ENCODE measurements around the gene PIEZO1.

Gene PIEZO1

GRCh38 chr16:88705801-88706228, 79.2 kb downstream of the PIEZO1 start:
- no peak for DNase-seq (ENCODE audit: low read depth)

- DNase-seq (ENCODE audit: low read depth) = no peak
Observed at GRCh38 chr16:88705076-88705684, 79.8 kb downstream of the PIEZO1 start.

GRCh38 chr16:88703486-88704309, 81.3 kb downstream of the PIEZO1 start:
- DNase-seq (ENCODE audit: low read depth) = peak; percentile 75

- DNase-seq (ENCODE audit: low read depth) = no peak
Observed at GRCh38 chr16:88702371-88703210, 82.4 kb downstream of the PIEZO1 start.

GRCh38 chr16:88701581-88702370, 83.2 kb downstream of the PIEZO1 start:
- no peak for DNase-seq (ENCODE audit: low read depth)

- DNase-seq (ENCODE audit: low read depth) = peak; percentile 99
Observed at GRCh38 chr16:88700636-88701482, 84.2 kb downstream of the PIEZO1 start.

GRCh38 chr16:88700322-88700635, 84.7 kb downstream of the PIEZO1 start:
- DNase-seq (ENCODE audit: low read depth) = no peak

GRCh38 chr16:88699180-88699579, 85.8 kb downstream of the PIEZO1 start:
- no peak for DNase-seq (ENCODE audit: low read depth)

- no peak for DNase-seq (ENCODE audit: low read depth)
Observed at GRCh38 chr16:88698646-88699045, 86.4 kb downstream of the PIEZO1 start.

GRCh38 chr16:88697831-88698615, 87.0 kb downstream of the PIEZO1 start:
- DNase-seq (ENCODE audit: low read depth) = no peak

GRCh38 chr16:88697116-88697830, 87.7 kb downstream of the PIEZO1 start:
- no peak for DNase-seq (ENCODE audit: low read depth)

- no peak for DNase-seq (ENCODE audit: low read depth)
Observed at GRCh38 chr16:88696441-88696840, 88.6 kb downstream of the PIEZO1 start.

GRCh38 chr16:88695753-88696152, 89.3 kb downstream of the PIEZO1 start:
- no peak for DNase-seq (ENCODE audit: low read depth)

- no peak for DNase-seq (ENCODE audit: low read depth)
Observed at GRCh38 chr16:88695218-88695617, 89.8 kb downstream of the PIEZO1 start.

- no peak for DNase-seq (ENCODE audit: low read depth)
Observed at GRCh38 chr16:88694221-88695087, 90.6 kb downstream of the PIEZO1 start.

GRCh38 chr16:88693420-88694177, 91.4 kb downstream of the PIEZO1 start:
- no peak for DNase-seq (ENCODE audit: low read depth)

- DNase-seq (ENCODE audit: low read depth) = no peak
Observed at GRCh38 chr16:88692861-88693260, 92.2 kb downstream of the PIEZO1 start.

Measured in activated gamma-delta T cell treated with anti-CD3 and anti-CD28 coated beads, Interleukin-2, amount 50 U/mL, for 16 hours (primary cell).